PFSK-1 (cell line): ENCODE results near the gene LGALS8.

Experiments used
- POLR2AphosphoS5 ChIP-seq: IDR thresholded peaks from 2 replicates; pipeline ENCODE4 v1.6.1; 2012; ENCODE audit warnings: low read depth, mild to moderate bottlenecking, control low read depth, low read length, moderate library complexity
- SIN3A ChIP-seq: IDR thresholded peaks from 2 replicates; pipeline ENCODE4 v1.6.1; 2012; ENCODE audit warnings: mild to moderate bottlenecking, low read length, moderate library complexity, borderline replicate concordance; ENCODE audit not compliant: insufficient read depth
- TAF1 ChIP-seq: IDR thresholded peaks from 2 replicates; pipeline ENCODE4 v1.6.1; 2012; ENCODE audit warnings: low read length, control low read depth, borderline replicate concordance; ENCODE audit not compliant: insufficient read depth
- TF ChIP-seq, protein P1 (sequence below), 2 experiments: IDR thresholded peaks; 2 replicates each; pipeline versions ENCODE4 v1.6.1 to v1.8.0; 2011 to 2012; ENCODE audit warnings: low read depth in 2 of 2, low read length in 2 of 2, control low read depth in 1 of 2, inconsistent platforms in 1 of 2, mild to moderate bottlenecking in 1 of 2, moderate library complexity in 1 of 2; ENCODE audit not compliant: insufficient read depth in 1 of 2

DNA sequence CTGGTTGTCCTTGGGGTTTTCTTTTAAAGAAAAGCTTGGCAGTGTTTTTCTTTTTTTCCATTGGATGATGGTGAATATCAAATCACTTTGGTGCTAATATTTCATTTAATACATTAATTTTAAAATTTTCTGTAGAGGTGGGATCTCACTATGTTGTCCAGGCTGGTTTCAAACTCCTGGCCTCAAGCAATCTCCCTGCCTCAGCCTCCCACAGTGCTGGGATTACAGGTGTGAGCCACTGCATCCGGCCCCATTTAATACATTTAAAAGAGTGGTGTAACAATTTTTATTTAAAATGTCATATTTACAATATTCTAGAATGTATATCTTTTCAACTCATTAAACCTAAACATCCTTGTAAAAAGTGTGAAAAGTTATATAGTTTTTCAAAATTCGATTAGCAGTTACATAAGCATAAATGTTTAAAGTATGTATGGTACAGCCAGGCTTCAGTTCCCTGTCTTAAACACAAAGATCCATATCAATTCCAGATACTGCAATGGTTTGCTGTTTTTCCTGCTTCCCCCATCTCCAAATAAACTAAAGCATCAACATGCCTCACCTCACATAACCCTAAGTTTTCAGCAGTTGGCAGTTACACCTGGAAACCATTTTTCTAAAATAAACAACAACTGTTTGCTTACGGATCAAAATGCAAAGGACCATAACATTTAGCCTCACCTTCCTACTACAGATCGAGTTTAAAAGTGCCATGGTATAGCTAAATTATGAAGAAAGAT lies 8.9 kb upstream of the LGALS8 start:
- TF ChIP-seq SIN3A (no peak), POLR2AphosphoS5 (no peak), TAF1 (no peak)
- TF ChIP-seq, protein P1, sequence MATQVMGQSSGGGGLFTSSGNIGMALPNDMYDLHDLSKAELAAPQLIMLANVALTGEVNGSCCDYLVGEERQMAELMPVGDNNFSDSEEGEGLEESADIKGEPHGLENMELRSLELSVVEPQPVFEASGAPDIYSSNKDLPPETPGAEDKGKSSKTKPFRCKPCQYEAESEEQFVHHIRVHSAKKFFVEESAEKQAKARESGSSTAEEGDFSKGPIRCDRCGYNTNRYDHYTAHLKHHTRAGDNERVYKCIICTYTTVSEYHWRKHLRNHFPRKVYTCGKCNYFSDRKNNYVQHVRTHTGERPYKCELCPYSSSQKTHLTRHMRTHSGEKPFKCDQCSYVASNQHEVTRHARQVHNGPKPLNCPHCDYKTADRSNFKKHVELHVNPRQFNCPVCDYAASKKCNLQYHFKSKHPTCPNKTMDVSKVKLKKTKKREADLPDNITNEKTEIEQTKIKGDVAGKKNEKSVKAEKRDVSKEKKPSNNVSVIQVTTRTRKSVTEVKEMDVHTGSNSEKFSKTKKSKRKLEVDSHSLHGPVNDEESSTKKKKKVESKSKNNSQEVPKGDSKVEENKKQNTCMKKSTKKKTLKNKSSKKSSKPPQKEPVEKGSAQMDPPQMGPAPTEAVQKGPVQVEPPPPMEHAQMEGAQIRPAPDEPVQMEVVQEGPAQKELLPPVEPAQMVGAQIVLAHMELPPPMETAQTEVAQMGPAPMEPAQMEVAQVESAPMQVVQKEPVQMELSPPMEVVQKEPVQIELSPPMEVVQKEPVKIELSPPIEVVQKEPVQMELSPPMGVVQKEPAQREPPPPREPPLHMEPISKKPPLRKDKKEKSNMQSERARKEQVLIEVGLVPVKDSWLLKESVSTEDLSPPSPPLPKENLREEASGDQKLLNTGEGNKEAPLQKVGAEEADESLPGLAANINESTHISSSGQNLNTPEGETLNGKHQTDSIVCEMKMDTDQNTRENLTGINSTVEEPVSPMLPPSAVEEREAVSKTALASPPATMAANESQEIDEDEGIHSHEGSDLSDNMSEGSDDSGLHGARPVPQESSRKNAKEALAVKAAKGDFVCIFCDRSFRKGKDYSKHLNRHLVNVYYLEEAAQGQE (IDR thresholded peaks at IDR 0.05; ENCODE audit: insufficient read depth in 1 of 2, low read depth in 2 of 2, low read length in 2 of 2) = no peak
